Osteoblast (primary cell): ENCODE results near the gene NDUFS8. TPM values are rescaled to one million over a fixed set of nuclear protein-coding genes. Genes with fewer than 3 reads are reported as not detected.

Experiments
- DNase-seq: peaks from one replicate; pipeline ENCODE4 v3.0.0; 2011; ENCODE audit warnings: low spot score, mixed read lengths; ENCODE audit not compliant: insufficient read length; ENCODE audit errors: missing footprints
- H2AFZ ChIP-seq: 2 replicates; pipeline ENCODE4 v1.6.0; 2011; ENCODE audit warnings: mild to moderate bottlenecking, low read length
- H3K27ac ChIP-seq: 2 replicates; pipeline ENCODE4 v1.5.1; 2011; ENCODE audit warnings: mild to moderate bottlenecking, low read depth, low read length, moderate library complexity
- H3K27me3 ChIP-seq: 2 replicates; pipeline ENCODE4 v1.6.0; 2012; ENCODE audit warnings: mild to moderate bottlenecking, control low read depth, inconsistent platforms, low read length, moderate library complexity; ENCODE audit not compliant: insufficient read depth
- H3K36me3 ChIP-seq: 2 replicates; pipeline ENCODE4 v1.5.1; 2011; ENCODE audit warnings: mild to moderate bottlenecking, low read length, control low read depth, moderate library complexity; ENCODE audit not compliant: insufficient read depth
- H3K4me1 ChIP-seq: 2 replicates; pipeline ENCODE4 v1.5.1; 2011; ENCODE audit warnings: mild to moderate bottlenecking, low read length, control low read depth, moderate library complexity; ENCODE audit not compliant: insufficient read depth
- H3K4me2 ChIP-seq: 2 replicates; pipeline ENCODE4 v1.6.0; 2011; ENCODE audit warnings: mild to moderate bottlenecking, low read length; ENCODE audit not compliant: insufficient read depth
- H3K4me3 ChIP-seq: fragments of 200-600 bp; sonication (generic); 3 replicates; pipeline ENCODE4 v1.5.1; 2012; ENCODE audit warnings: mild to moderate bottlenecking, low read length, inconsistent platforms; ENCODE audit not compliant: insufficient read depth
- H3K79me2 ChIP-seq: 2 replicates; pipeline ENCODE4 v1.6.0; 2012; ENCODE audit warnings: mild to moderate bottlenecking, low read length, control low read depth, inconsistent platforms; ENCODE audit not compliant: insufficient read depth
- H3K9me3 ChIP-seq: 2 replicates; pipeline ENCODE4 v1.5.1; 2011; ENCODE audit warnings: low read depth, low read length, control low read depth
- H4K20me1 ChIP-seq: 2 replicates; pipeline ENCODE4 v1.6.0; 2012; ENCODE audit warnings: mild to moderate bottlenecking, low read length, control low read depth; ENCODE audit not compliant: insufficient read depth
- CTCF ChIP-seq: IDR thresholded peaks from 2 replicates; pipeline ENCODE4 v1.5.1; 2011; ENCODE audit warnings: mild to moderate bottlenecking, low read depth, low read length, moderate library complexity; ENCODE audit errors: extremely low read depth
- total RNA-seq: library from RNA; depleted of rRNA; stranded (reverse); fragments of >200 nt; gene quantifications from 2 replicates; pipeline ENCODE4 v1.2.3, GENCODE V29; 2012

NDUFS8 gene
- total RNA-seq, 1 donor, result 73.1 TPM

GRCh38 chr11:68012843-68013610 lies 17.5 kb upstream of the NDUFS8 start:
- no peak overlapping the region for H2AFZ ChIP-seq
- peak overlapping the region; percentile 82 for H3K27ac ChIP-seq
- no peaks in the 10 kb centered on the region for H3K27me3 ChIP-seq
- H3K4me1 ChIP-seq, result peaks cover 60% of the 10 kb centered on the region
- H3K36me3 ChIP-seq, result no peaks in the 10 kb centered on the region
- TF ChIP-seq CTCF, result no peak
- peaks cover 32% of the 10 kb centered on the region for H3K79me2 ChIP-seq
- peak; percentile 99 for DNase-seq
- peak overlapping the region; percentile 52 for H3K4me2 ChIP-seq
- no peaks in the 10 kb centered on the region for H4K20me1 ChIP-seq
- H3K4me3 ChIP-seq, result no peak overlapping the region
- no peaks in the 10 kb centered on the region for H3K9me3 ChIP-seq

GRCh38 chr11:68013611-68014156 lies 16.8 kb upstream of the NDUFS8 start:
- Histone ChIP-seq H3K4me1 (peaks cover 60% of the 10 kb centered on the region), H4K20me1 (no peaks in the 10 kb centered on the region), H2AFZ (no peak overlapping the region), H3K36me3 (no peaks in the 10 kb centered on the region), H3K79me2 (peaks cover 32% of the 10 kb centered on the region), H3K27ac (peak overlapping the region; percentile 82), H3K9me3 (no peaks in the 10 kb centered on the region), H3K4me2 (peak overlapping the region; percentile 52), H3K4me3 (no peak overlapping the region), H3K27me3 (no peaks in the 10 kb centered on the region)
- no peak for DNase-seq
- TF ChIP-seq CTCF, result no peak

- Histone ChIP-seq H2AFZ (peak overlapping the region; percentile 17), H3K9me3 (no peaks in the 10 kb centered on the region), H3K36me3 (peaks cover 5% of the 10 kb centered on the region), H3K4me3 (peak overlapping the region; percentile 18), H3K4me1 (peaks cover 58% of the 10 kb centered on the region), H3K79me2 (peaks cover 32% of the 10 kb centered on the region), H3K4me2 (peak overlapping the region; percentile 18), H3K27ac (peak overlapping the region; percentile 82), H4K20me1 (no peaks in the 10 kb centered on the region), H3K27me3 (no peaks in the 10 kb centered on the region)
- no peak for TF ChIP-seq CTCF
- DNase-seq, result peak; percentile 96
These were observed 16.1 kb upstream of the NDUFS8 start for GRCh38 chr11:68014157-68014946.
